ENCODE measurements around the gene SPEG. TPM values are rescaled to one million over a fixed set of nuclear protein-coding genes. Genes with fewer than 3 reads are reported as not detected.

The SPEG gene
- total RNA-seq, 4 donors from 2014 or later: 6.7 to 10.2 (median 8.1) TPM

DNA sequence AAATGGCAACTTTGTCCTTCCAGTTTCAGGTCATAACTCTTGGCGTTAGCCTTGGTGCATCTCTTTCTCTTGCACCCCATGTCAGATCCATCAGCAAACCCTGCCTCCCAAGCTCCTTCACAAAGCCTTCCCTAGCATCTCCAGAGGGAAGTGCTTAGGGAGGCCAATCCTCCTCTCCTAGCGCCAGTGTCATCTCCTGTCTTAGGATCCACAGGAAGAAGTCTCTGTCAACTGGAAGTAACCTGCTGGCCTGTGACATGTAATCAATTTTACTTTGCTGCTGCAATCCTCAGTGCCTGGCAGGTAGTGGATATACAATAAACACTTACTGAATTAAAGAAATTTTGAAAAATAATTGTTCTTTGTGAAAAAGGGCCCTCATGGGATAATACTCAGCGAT, 39.0 kb upstream of the SPEG start:
- TF ChIP-seq, protein P1, sequence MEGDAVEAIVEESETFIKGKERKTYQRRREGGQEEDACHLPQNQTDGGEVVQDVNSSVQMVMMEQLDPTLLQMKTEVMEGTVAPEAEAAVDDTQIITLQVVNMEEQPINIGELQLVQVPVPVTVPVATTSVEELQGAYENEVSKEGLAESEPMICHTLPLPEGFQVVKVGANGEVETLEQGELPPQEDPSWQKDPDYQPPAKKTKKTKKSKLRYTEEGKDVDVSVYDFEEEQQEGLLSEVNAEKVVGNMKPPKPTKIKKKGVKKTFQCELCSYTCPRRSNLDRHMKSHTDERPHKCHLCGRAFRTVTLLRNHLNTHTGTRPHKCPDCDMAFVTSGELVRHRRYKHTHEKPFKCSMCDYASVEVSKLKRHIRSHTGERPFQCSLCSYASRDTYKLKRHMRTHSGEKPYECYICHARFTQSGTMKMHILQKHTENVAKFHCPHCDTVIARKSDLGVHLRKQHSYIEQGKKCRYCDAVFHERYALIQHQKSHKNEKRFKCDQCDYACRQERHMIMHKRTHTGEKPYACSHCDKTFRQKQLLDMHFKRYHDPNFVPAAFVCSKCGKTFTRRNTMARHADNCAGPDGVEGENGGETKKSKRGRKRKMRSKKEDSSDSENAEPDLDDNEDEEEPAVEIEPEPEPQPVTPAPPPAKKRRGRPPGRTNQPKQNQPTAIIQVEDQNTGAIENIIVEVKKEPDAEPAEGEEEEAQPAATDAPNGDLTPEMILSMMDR (IDR thresholded peaks at IDR 0.05): no peak
- no peak for TF ChIP-seq EP300 (IDR thresholded peaks at IDR 0.05)
- no peak for DNase-seq (ENCODE audit: low spot score in 2 of 2)
- peaks cover 0 to 2% (median 0%) of the 10 kb centered on the region in 4 donors for H3K9me3 ChIP-seq
- no peaks in the 10 kb centered on the region for H3K4me1 ChIP-seq
- 93 to 94% methylated on average over 3 of the region's 3 CpGs for WGBS, 2 donors
- no peaks in the 10 kb centered on the region for H3K27me3 ChIP-seq
- H3K36me3 ChIP-seq: no peaks in the 10 kb centered on the region
- no peak overlapping the region for H3K4me3 ChIP-seq
- no peak overlapping the region for H3K27ac ChIP-seq

DNA sequence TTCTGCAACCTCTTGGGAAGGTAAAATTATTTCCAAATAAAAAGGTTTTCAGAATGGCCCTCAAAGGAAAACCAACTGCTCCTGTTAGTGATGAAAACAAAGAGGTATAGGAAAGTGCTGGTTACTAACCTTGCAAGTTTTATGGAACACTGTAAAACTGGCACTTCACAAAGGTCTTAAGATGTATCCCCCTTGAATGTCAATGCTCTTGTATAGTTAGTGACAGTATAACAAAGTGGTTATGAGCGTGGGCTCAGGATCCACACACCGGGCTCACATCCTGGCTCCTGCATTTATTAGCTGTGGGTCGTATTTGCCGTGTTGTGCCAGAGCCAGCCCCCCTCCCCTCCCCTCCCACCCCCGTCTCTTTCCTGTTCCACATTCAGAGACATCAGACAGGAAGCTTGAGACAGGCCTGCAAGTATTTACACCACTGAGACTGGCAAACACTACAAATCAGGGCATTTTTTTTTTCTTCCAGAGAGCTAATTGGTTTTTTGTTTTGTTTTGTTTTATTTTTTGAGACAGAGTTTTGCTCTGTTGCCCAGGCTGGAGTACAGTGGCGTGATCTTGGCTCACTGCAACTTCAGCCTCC, 37.7 kb upstream of the SPEG start:
- Histone ChIP-seq H3K27me3 (no peaks in the 10 kb centered on the region), H3K9me3 (no peaks in the 10 kb centered on the region), H3K27ac (no peak overlapping the region), H3K4me1 (no peaks in the 10 kb centered on the region), H3K4me3 (no peak overlapping the region), H3K36me3 (no peaks in the 10 kb centered on the region)
- TF ChIP-seq POLR2A (IDR thresholded peaks at IDR 0.05): no peak
- TF ChIP-seq, protein P1 (IDR thresholded peaks at IDR 0.05): no peak
- TF ChIP-seq EP300 (IDR thresholded peaks at IDR 0.05): no peak
- WGBS, 2 donors: 53 to 56% methylated on average over 6 of the region's 6 CpGs
- DNase-seq (ENCODE audit: low spot score in 2 of 2): no peak

DNA sequence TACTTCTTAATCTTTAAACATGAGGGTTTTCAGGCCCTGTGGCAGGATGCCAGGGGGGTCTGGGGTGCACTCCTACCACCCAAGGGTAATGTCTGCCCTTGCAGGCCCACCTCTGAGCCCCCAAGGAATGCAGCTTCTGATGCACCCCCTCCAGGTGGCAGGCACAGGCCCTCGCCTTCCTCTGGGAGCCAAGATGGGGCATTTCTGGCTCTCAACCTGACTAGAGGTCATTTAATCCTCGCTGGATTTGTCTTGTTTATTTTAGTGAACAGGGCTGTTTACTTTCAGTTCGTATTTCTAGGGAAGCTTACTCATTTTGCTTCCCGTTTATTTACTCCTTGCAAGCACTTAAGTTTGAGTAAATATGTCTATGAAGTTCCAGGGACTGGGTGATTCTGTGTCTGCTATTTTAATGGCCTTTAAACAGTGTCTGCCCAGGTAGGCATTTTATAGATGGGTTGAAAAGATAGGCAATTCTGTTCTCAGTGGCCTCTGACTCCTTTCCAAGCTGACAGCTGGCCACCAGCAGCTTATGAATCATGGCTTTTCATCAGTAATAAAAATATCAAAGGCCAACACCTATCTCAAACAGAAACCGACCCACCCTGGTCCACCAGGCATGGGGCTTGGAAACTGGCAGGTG, 35.8 kb upstream of the SPEG start:
- no peaks in the 10 kb centered on the region for H3K36me3 ChIP-seq
- H3K4me1 ChIP-seq: no peaks in the 10 kb centered on the region
- WGBS, 2 donors: 46 to 61% methylated on average over 5 of the region's 5 CpGs
- H3K27me3 ChIP-seq: no peaks in the 10 kb centered on the region
- no peaks in the 10 kb centered on the region for H3K9me3 ChIP-seq
- no peak for DNase-seq (ENCODE audit: low spot score in 2 of 2)
- no peak overlapping the region for H3K4me3 ChIP-seq
- no peak overlapping the region for H3K27ac ChIP-seq
- TF ChIP-seq EP300 (IDR thresholded peaks at IDR 0.05) (no peak), POLR2A (IDR thresholded peaks at IDR 0.05) (no peak)
- TF ChIP-seq, protein P1 (IDR thresholded peaks at IDR 0.05): no peak

DNA sequence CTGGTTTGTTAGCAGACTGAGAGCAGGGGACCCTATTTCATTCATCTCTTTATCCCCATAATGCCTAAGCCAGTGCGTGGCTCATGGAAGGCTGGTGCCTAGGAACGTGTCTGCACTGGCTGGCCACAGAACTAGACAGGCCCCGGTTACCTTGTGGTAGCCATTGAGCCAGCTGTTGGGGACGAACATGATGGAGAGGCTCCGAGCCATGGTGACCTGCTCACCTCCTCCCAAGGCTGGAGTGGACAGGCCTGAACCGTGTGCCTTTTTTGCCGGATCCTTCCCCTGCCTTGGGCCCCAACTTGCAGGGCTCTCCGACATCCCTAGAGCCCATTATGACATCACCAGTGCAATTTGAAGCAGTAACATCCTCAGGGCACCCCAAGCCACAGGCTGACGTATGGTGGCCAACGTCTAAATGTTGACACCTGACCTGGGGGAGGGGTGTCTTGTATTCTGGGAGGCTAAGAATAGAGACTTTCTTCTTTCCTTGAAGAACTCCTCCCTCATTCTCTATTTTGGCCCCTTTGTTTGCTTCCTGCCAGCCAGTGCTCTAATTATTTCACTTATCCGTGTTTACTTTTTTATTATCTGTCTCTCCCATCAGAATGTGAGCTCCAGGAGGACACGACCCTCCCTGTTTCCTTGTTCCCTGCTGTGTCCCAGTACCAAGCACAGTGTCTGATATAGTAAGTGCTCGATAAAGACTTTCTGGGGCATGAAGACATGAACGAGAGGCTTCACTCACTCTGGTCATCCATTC, 34.7 kb upstream of the SPEG start:
- no peaks in the 10 kb centered on the region for H3K27me3 ChIP-seq
- no peaks in the 10 kb centered on the region for H3K9me3 ChIP-seq
- H3K27ac ChIP-seq: no peak overlapping the region
- H3K4me1 ChIP-seq: no peaks in the 10 kb centered on the region
- WGBS, 2 donors: 45 to 60% methylated on average over 9 to 14 of the region's 14 CpGs
- no peaks in the 10 kb centered on the region for H3K36me3 ChIP-seq
- H3K4me3 ChIP-seq: no peak overlapping the region
- no peak for DNase-seq (ENCODE audit: low spot score in 2 of 2)
- TF ChIP-seq POLR2A (IDR thresholded peaks at IDR 0.05): no peak
- no peak for TF ChIP-seq EP300 (IDR thresholded peaks at IDR 0.05)
- TF ChIP-seq, protein P1 (IDR thresholded peaks at IDR 0.05): no peak

DNA sequence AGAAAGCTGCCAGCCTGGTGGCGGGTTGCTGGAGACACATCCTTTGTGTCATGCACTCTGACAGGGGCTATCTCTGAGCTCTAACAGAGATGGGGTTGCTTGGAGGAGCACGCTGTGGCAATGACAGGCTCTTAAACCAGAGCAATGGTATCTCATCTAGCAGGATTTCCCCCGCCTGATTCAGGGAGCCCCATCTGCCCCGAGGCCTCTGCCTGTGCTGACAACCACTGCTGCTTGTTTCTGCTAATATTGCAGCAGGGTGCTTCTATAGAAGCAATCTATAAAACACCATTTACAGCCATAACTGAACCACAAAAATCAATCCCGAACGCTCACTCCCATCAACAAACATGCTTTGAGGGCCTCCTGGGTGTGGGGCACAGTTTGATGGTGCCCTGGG, 34.1 kb upstream of the SPEG start:
- DNase-seq (ENCODE audit: low spot score in 2 of 2): no peak
- 54 to 68% methylated on average over 4 to 6 of the region's 6 CpGs for WGBS, 2 donors
- Histone ChIP-seq H3K36me3 (no peaks in the 10 kb centered on the region), H3K4me3 (no peak overlapping the region), H3K4me1 (no peaks in the 10 kb centered on the region), H3K9me3 (no peaks in the 10 kb centered on the region), H3K27ac (no peak overlapping the region), H3K27me3 (no peaks in the 10 kb centered on the region)
- TF ChIP-seq, protein P1 (IDR thresholded peaks at IDR 0.05): no peak
- TF ChIP-seq EP300 (IDR thresholded peaks at IDR 0.05) (no peak), POLR2A (IDR thresholded peaks at IDR 0.05) (no peak)

Measured in tibial nerve (tissue), 4 donors.